Calu3 (cell line): Measurements from ENCODE around the gene SELE. TPM values are rescaled to one million over a fixed set of nuclear protein-coding genes. Genes with fewer than 3 reads are reported as not detected.
"Not testable (repeated sequence)": the region's sequence is repeated elsewhere in the genome, so short reads cannot be mapped to it uniquely, and the experiment has no call there.

Source experiments
- BruUV-seq: library from RNA; stranded (reverse); fragments of 400-500 nt; replicated peaks from 2 replicates; lab custom pipeline; 2021; lab: Mats Ljungman, UMichigan
- CTCF ChIA-PET: fragments of 300-600 bp; sonication (Branson Sonifier 250); formaldehyde crosslinking; loops from one replicate; lab custom pipeline; 2022; ENCODE audit warnings: antibody characterized with exemption; lab: Charles Lee
- DNase-seq: peaks from one replicate; pipeline ENCODE4 v3.0.0; 2022
- H3K27ac Mint-ChIP-seq: one replicate; pipeline ENCODE4 v1.8.0; 2022; ENCODE audit warnings: mixed read lengths; ENCODE audit not compliant: unreplicated experiment
- H3K27me3 Mint-ChIP-seq: one replicate; pipeline ENCODE4 v1.8.0; 2022; ENCODE audit warnings: mixed read lengths; ENCODE audit not compliant: unreplicated experiment
- H3K36me3 Mint-ChIP-seq: one replicate; pipeline ENCODE4 v1.8.0; 2022; ENCODE audit warnings: mild to moderate bottlenecking, moderate library complexity, mixed read lengths; ENCODE audit not compliant: insufficient read depth, unreplicated experiment
- H3K4me1 Mint-ChIP-seq: one replicate; pipeline ENCODE4 v1.8.0; 2022; ENCODE audit warnings: mild to moderate bottlenecking, low read depth, mixed read lengths; ENCODE audit not compliant: unreplicated experiment
- H3K4me3 Mint-ChIP-seq: one replicate; pipeline ENCODE4 v1.8.0; 2022; ENCODE audit warnings: mild to moderate bottlenecking, low read depth, moderate library complexity, mixed read lengths; ENCODE audit not compliant: unreplicated experiment
- H3K9me3 Mint-ChIP-seq: one replicate; pipeline ENCODE4 v1.8.0; 2022; ENCODE audit warnings: low read depth, mixed read lengths; ENCODE audit not compliant: unreplicated experiment
- intact Hi-C: fragments of 100-400 bp; cut with micrococcal nuclease; formaldehyde crosslinking; loops from one replicate; pipeline ENCODE4 v1.10.0; 2022; ENCODE audit not compliant: unreplicated experiment
- total RNA-seq: library from RNA; stranded (reverse); gene quantifications from 2 replicates; pipeline ENCODE4 v1.2.3, GENCODE V29; 2022
- TF ChIP-seq, protein P1 (sequence below): fragments of 200-600 bp; IDR thresholded peaks from one replicate; pipeline ENCODE4 v1.8.0; 2022; ENCODE audit warnings: antibody characterized with exemption; ENCODE audit not compliant: unreplicated experiment

The SELE gene
- total RNA-seq, 1 experiment from 2014 or later, result not detected

GRCh38 chr1:169690489-169690888 lies 43.4 kb downstream of the SELE start:
- Mint-ChIP-seq H3K27ac (no peak overlapping the region), H3K4me3 (no peak overlapping the region), H3K27me3 (no peaks in the 10 kb centered on the region), H3K4me1 (peaks cover 19% of the 10 kb centered on the region), H3K9me3 (no peaks in the 10 kb centered on the region), H3K36me3 (no peaks in the 10 kb centered on the region)
- CTCF ChIA-PET, result interaction anchor here (0.6 to 1.1 kb wide), 2 partner anchors 9 to 10 kb away, joined by 3 read pairs; no protein-coding TSS in a partner anchor
- no TSS peak for BruUV-seq
- intact Hi-C loops, result loop anchor here (5.0 to 10.0 kb wide), 2 partner anchors 88 to 226 kb away; no protein-coding TSS in a partner anchor
- TF ChIP-seq, protein P1, sequence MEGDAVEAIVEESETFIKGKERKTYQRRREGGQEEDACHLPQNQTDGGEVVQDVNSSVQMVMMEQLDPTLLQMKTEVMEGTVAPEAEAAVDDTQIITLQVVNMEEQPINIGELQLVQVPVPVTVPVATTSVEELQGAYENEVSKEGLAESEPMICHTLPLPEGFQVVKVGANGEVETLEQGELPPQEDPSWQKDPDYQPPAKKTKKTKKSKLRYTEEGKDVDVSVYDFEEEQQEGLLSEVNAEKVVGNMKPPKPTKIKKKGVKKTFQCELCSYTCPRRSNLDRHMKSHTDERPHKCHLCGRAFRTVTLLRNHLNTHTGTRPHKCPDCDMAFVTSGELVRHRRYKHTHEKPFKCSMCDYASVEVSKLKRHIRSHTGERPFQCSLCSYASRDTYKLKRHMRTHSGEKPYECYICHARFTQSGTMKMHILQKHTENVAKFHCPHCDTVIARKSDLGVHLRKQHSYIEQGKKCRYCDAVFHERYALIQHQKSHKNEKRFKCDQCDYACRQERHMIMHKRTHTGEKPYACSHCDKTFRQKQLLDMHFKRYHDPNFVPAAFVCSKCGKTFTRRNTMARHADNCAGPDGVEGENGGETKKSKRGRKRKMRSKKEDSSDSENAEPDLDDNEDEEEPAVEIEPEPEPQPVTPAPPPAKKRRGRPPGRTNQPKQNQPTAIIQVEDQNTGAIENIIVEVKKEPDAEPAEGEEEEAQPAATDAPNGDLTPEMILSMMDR, result no peak
- DNase-seq, result no peak

DNA sequence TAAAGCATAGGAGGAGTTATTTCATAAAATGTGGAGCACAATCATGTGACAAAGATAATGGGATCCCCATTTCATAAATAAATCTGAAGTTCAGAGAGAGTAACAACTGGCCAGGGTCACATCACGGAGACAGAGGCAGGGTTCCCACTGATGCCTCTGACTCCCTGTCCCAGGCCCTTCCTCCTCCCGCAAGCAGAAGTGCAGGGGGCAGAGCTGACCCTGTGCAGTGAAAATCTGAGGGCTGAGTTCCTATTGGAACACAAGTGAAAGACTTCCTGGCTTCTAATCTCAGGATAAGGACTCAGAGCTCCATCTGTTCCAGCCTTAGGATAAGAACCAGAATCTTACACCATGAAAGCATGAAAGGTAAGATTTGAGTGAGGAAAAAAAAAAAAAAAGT lies 44.5 kb downstream of the SELE start:
- H3K27me3 Mint-ChIP-seq, result no peaks in the 10 kb centered on the region
- TF ChIP-seq, protein P1, result no peak
- peaks cover 8% of the 10 kb centered on the region for H3K4me1 Mint-ChIP-seq
- H3K9me3 Mint-ChIP-seq, result no peaks in the 10 kb centered on the region
- no peak overlapping the region for H3K4me3 Mint-ChIP-seq
- no peaks in the 10 kb centered on the region for H3K36me3 Mint-ChIP-seq
- H3K27ac Mint-ChIP-seq, result no peak overlapping the region
- BruUV-seq, result no TSS peak
- intact Hi-C loops, result no loop called here
- no peak for DNase-seq
- CTCF ChIA-PET, result interaction anchor here (0.7 to 1.1 kb wide), 3 partner anchors 8 to 87 kb away, joined by 3 to 5 read pairs (median 3); no protein-coding TSS in a partner anchor

DNA sequence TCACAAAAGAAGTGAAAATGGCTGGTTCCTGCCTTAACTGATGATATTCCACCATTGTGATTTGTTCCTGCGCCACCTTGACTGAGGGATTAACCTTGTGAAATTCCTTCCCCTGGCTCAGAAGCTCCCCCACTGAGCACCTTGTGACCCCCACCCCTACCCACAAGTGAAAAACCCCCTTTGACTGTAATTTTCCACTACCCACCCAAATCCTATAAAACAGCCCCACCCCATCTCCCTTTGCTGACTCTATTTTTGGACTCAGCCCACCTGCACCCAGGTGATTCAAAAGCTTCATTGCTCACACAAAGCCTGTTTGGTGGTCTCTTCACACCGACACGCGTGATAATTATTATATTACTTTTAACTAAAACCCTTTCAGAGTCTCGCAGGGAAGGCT lies 45.5 kb downstream of the SELE start:
- H3K27ac Mint-ChIP-seq, BruUV-seq, H3K4me1 Mint-ChIP-seq, CTCF ChIA-PET, DNase-seq, H3K9me3 Mint-ChIP-seq, H3K36me3 Mint-ChIP-seq, H3K4me3 Mint-ChIP-seq, H3K27me3 Mint-ChIP-seq, intact Hi-C loops: not testable (repeated sequence)

DNA sequence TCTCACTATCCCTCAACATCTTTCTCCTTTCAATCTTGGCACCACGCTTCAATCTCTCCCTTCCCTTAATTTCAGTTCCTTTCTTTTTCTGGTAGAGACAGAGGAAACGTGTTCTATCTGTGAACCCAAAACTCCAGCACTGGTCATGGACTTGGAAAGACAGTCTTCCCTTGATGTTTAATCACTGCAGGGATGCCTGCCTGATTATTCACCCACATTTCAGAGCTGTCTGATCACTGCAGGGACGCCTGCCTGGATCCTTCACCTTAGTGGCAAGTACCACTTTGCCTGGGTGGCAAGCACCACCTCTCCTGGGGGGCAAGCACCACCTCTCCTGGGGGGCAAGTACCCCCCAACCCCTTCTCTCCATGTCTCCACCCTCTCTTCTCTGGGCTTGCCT lies 50.2 kb downstream of the SELE start:
- CTCF ChIA-PET, result no interaction called here
- H3K36me3 Mint-ChIP-seq, result no peaks in the 10 kb centered on the region
- BruUV-seq, result no TSS peak
- no peak overlapping the region for H3K4me3 Mint-ChIP-seq
- peaks cover 13% of the 10 kb centered on the region for H3K4me1 Mint-ChIP-seq
- TF ChIP-seq, protein P1, result no peak
- H3K27ac Mint-ChIP-seq, result no peak overlapping the region
- DNase-seq, result no peak
- H3K9me3 Mint-ChIP-seq, result no peaks in the 10 kb centered on the region
- intact Hi-C loops, result no loop called here
- no peaks in the 10 kb centered on the region for H3K27me3 Mint-ChIP-seq

DNA sequence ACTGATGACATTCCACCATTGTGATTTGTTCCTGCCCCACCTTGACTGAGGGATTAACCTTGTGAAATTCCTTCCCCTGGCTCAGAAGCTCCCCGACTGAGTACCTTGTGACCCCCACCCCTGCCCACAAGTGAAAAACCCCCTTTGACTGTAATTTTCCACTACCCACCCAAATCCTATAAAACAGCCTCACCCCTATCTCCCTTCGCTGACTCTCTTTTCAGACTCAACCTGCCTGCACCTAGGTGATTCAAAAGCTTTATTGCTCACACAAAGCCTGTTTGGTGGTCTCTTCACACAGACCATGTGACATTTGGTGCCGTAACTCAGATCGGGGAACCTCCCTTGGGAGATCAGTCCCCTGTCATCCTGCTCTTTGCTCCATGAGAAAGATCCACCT lies 50.7 kb downstream of the SELE start:
- H3K36me3 Mint-ChIP-seq, H3K27ac Mint-ChIP-seq, H3K27me3 Mint-ChIP-seq, H3K4me3 Mint-ChIP-seq, intact Hi-C loops, H3K9me3 Mint-ChIP-seq, DNase-seq, BruUV-seq, CTCF ChIA-PET: not testable (repeated sequence)
- H3K4me1 Mint-ChIP-seq, result peaks cover 16% of the 10 kb centered on the region
